Psoas muscle (tissue), 8 donors: ENCODE results near the gene NCOR1. TPM values are rescaled to one million over a fixed set of nuclear protein-coding genes. Genes with fewer than 3 reads are reported as not detected.

Experiments
- ATAC-seq, 4 donors: fragments of 200-7000 bp; cut with Tn5 transposase; one replicate each; pipeline ENCODE4 v1.9.1; 2020; ENCODE audit warnings: moderate library complexity in 3 of 4, mild to moderate bottlenecking in 2 of 4
- DNase-seq, 2 donors: peaks; one replicate each; pipeline ENCODE4 v3.0.0-alpha.2; 2020
- H3K27ac ChIP-seq: fragments of 200-600 bp; one replicate; pipeline ENCODE4 v1.8.0; 2022
- H3K27me3 ChIP-seq, 3 donors: fragments of 200-600 bp in 1 of 3; one replicate each; pipeline versions ENCODE4 v1.6.1 to v1.8.0; 2013 to 2022; ENCODE audit warnings: low read length in 2 of 3, mild to moderate bottlenecking in 2 of 3, moderate library complexity in 1 of 3; ENCODE audit not compliant: insufficient read depth in 3 of 3
- H3K36me3 ChIP-seq, 2 donors: fragments of 200-600 bp in 1 of 2; one replicate each; pipeline versions ENCODE4 v1.6.1 to v1.8.0; 2013 to 2022; ENCODE audit warnings: low read depth in 1 of 2, mild to moderate bottlenecking in 1 of 2, moderate library complexity in 1 of 2; ENCODE audit not compliant: insufficient read depth in 1 of 2
- H3K4me1 ChIP-seq: fragments of 200-600 bp; one replicate; pipeline ENCODE4 v1.8.0; 2022
- H3K4me3 ChIP-seq: fragments of 200-600 bp; one replicate; pipeline ENCODE4 v1.8.0; 2022; ENCODE audit warnings: mild to moderate bottlenecking
- H3K9me3 ChIP-seq: fragments of 200-600 bp; one replicate; pipeline ENCODE4 v1.8.0; 2022
- CTCF ChIP-seq: fragments of 200-600 bp; IDR thresholded peaks from one replicate; pipeline ENCODE4 v1.8.0; 2022; ENCODE audit warnings: antibody characterized with exemption
- WGBS, 3 donors: extraction: QIAGEN DNeasy Blood & Tissue Kit; methylation state at CpG; one replicate each; pipeline versions ENCODE4 v1.1.6 to v1.1.7; 2013; 5-methylcytosine and 5-hydroxymethylcytosine counted together
- intact Hi-C, 2 donors: fragments of 100-400 bp; cut with DNase I; formaldehyde crosslinking; loops; one replicate each; pipeline versions ENCODE4 v1.11.0 to v1.14.2; 2022
- polyA plus RNA-seq, 3 donors: library from polyadenylated mRNA; stranded (reverse); fragments of 200-250 nt; gene quantifications; one replicate each; pipeline ENCODE4 v1.2.3, GENCODE V29; 2013
- total RNA-seq, 4 donors: library from RNA; stranded (reverse); fragmentation: NEBNext Ultra II Directional in 2 of 4; extraction: Animal tissue kit (Norgen Biotek cat#: 25700) in 2 of 4; gene quantifications; one replicate each; pipeline versions ENCODE4 v1.2.1 to v1.2.4, GENCODE V29; 2021 to 2023
- donor health status: healthy with polysubstance abuse.
- donor health status: DM: no; HTN: no; CAD: no; lungs with moderate emphysema.
- donor health status: Bipolar disorder and iron deficiency.
- donor health status: healthy.
- donor health status: DM: yes; HTN: yes; CAD: no.
- donor health status: DM: no; HTN: no; CAD: no.
- donor health status: DM: no; HTN: no; CAD: no.
- donor health status: DM: yes; HTN: yes; CAD: no.

Gene NCOR1
- total and polyA plus RNA-seq, 7 donors, result 22.8 to 102 (median 78.8) TPM

GRCh38 chr17:16036261-16036660, 179.1 kb downstream of the NCOR1 start:
- Histone ChIP-seq H3K4me3 (no peak overlapping the region), H3K36me3 (peaks cover 8 to 100% of the 10 kb centered on the region in 2 donors), H3K27ac (no peak overlapping the region), H3K9me3 (no peaks in the 10 kb centered on the region), H3K27me3 (no peaks in the 10 kb centered on the region), H3K4me1 (no peaks in the 10 kb centered on the region)
- TF ChIP-seq CTCF, result no peak
- WGBS, 3 donors, result 94 to 98% (median 96%) methylated on average over 2 of the region's 2 CpGs
- intact Hi-C loops, result no loop called here
- DNase-seq (no peak), ATAC-seq (no peak)

GRCh38 chr17:16033729-16034349, 181.5 kb downstream of the NCOR1 start:
- Histone ChIP-seq H3K4me1 (no peaks in the 10 kb centered on the region), H3K9me3 (no peaks in the 10 kb centered on the region), H3K27me3 (no peaks in the 10 kb centered on the region), H3K4me3 (no peak overlapping the region), H3K36me3 (peaks cover 3 to 100% of the 10 kb centered on the region in 2 donors), H3K27ac (no peak overlapping the region)
- no peak for ATAC-seq
- no peak for TF ChIP-seq CTCF
- intact Hi-C loops, result no loop called here
- 96 to 99% (median 99%) methylated on average over 7 of the region's 7 CpGs for WGBS, 3 donors
- DNase-seq, result no peak

GRCh38 chr17:16027708-16028584, 187.4 kb downstream of the NCOR1 start:
- DNase-seq (no peak), ATAC-seq (peak; percentile 91 to 95 (median 94))
- Histone ChIP-seq H3K27me3 (no peaks in the 10 kb centered on the region), H3K4me1 (peaks cover 4% of the 10 kb centered on the region), H3K4me3 (no peak overlapping the region), H3K27ac (peak overlapping the region; percentile 80), H3K9me3 (no peaks in the 10 kb centered on the region), H3K36me3 (peaks cover 10 to 95% of the 10 kb centered on the region in 2 donors)
- no peak for TF ChIP-seq CTCF
- intact Hi-C loops, result no loop called here
- WGBS, 3 donors, result 86 to 88% (median 86%) methylated on average over 5 of the region's 5 CpGs

- Histone ChIP-seq H3K27me3 (no peaks in the 10 kb centered on the region), H3K4me1 (peaks cover 4% of the 10 kb centered on the region)
Observed at GRCh38 chr17:16026895-16027294, 188.4 kb downstream of the NCOR1 start.

More at GRCh38 chr17:16026895-16027294, 188.4 kb downstream of the NCOR1 start:
- TF ChIP-seq CTCF, result no peak
- intact Hi-C loops, result no loop called here
- Histone ChIP-seq H3K27ac (peak overlapping the region; percentile 80), H3K4me3 (no peak overlapping the region), H3K9me3 (no peaks in the 10 kb centered on the region), H3K36me3 (peaks cover 10 to 85% of the 10 kb centered on the region in 2 donors)
- no peak for ATAC-seq
- no peak for DNase-seq
- WGBS, 3 donors, result 89 to 93% (median 90%) methylated on average over 5 of the region's 5 CpGs
